ENCODE results near the gene POMC. TPM values are rescaled to one million over a fixed set of nuclear protein-coding genes. Genes with fewer than 3 reads are reported as not detected.
"Not testable (repeated sequence)": the region's sequence is repeated elsewhere in the genome, so short reads cannot be mapped to it uniquely, and the experiment has no call there.

POMC gene
- 10 to 100 TPM in 2 of 6 donors, 1 to 10 TPM in 4; 5.6 to 14.6 (median 7.5) TPM for polyA plus RNA-seq (ENCODE audit: low read depth in 6 of 6)

DNA sequence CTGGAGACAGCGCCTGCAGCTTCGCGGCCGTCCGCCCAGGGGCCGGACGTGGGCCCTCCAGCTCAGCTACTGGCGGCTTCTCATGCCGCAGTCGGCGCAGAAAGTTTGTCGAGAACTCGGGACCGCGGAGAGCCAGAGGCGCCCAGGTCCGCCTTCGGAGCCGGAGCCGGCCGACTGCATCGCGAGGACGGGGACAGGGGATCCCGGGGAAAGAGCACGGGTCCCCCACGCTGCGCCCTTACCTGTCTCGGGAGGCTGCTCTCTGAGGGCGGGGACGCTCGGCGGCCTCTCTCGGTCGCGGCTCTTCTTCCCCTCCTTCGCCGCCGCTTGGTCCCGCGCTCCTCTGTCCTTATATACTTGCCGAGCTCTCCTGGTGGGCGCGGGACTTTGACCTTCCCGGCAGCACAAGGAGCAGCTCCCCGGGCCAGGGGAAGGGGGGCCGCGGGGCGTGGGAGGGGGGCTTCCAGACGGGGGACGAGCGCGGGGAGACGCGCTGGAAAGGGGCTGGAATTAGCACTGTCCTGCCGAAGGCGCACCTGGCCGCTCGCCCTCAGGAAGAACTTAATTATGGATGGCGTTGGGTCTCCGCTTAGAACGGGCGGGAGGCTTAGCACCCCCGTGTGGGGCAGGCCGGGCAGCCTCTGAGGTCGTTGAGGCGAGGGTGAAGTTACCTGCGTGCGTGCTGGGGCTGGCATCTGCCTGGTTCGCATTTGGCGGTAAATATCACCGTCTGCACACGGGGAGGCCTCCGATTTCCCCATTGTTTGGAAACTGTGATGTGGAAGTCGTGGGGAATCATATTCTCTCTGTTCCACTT lies at the start of gene POMC:
Gene POMC (minus strand): TSS at position 325 of the 817 bp plus-strand sequence. CDS start 3,808 bp downstream, outside the sequence.
- Mint-ChIP-seq H3K36me3 (no peaks in the 10 kb centered on the region), H3K9me3 (no peaks in the 10 kb centered on the region), H3K4me3 (peak within 1 kb of the TSS; percentile 74 to 90 (median 84)), H3K27me3 (peaks cover 26 to 48% (median 35%) of the 10 kb centered on the region in 3 donors), H3K4me1 (peaks cover 27 to 40% (median 39%) of the 10 kb centered on the region in 3 donors), H3K27ac (peak within 1 kb of the TSS in 3 of 6 donors; percentile 37 to 80 (median 69))
- DNase-seq (peak; percentile 36), ATAC-seq (ENCODE audit: low read depth in 2 of 2) (peak; percentile 31 to 32)

- peaks cover 0 to 5% (median 0%) of the 10 kb centered on the region in 3 donors for H3K27me3 Mint-ChIP-seq
- peaks cover 19 to 26% (median 24%) of the 10 kb centered on the region in 3 donors for H3K4me1 Mint-ChIP-seq
- H3K27ac Mint-ChIP-seq: peak overlapping the region in 2 of 6 donors; percentile 15 to 65
- peak overlapping the region in 3 of 8 donors; percentile 15 to 68 (median 25) for H3K4me3 Mint-ChIP-seq
- ATAC-seq (ENCODE audit: low read depth in 2 of 2) (no peak), DNase-seq (no peak)
- peaks cover 0 to 2% (median 0%) of the 10 kb centered on the region in 7 donors for H3K9me3 Mint-ChIP-seq
- no peaks in the 10 kb centered on the region for H3K36me3 Mint-ChIP-seq
Measured at GRCh38 chr2:25218100-25218499, 49.7 kb upstream of the POMC start.

DNA sequence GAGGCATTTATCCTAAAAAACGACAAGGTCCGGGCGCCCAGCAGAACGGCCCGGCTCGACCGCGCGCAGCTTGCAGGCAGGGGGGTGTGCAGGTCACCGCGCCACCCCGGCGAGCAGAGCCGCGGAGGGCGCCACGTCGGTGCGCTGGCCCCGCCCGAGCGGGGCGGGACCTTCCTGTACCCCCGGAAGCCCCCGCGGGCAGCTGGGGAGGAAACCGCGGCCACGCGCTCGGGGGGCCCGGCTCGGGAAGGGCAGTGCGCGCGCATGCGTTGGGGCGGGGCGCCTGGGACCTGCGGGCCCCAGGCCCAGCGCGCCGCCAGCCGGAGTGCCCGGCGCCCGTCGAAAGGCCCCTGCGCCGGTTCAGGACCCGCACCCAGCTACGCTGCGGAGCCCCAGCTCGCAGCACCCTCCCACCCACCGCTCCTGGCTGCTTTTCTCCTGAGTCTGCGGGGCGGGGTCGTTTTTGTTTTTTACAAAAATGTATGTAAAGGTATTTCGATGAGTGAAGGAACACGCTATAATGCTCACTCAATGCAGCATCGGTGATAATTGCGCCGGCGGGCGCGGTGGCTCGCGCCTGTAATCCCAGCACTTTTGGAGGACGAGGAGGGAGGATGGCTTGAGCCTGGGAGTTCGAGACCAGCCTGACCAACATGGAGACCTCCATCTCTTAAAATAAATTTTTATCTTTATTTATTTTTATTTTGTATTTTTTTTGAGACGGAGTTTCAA lies 47.7 kb upstream of the POMC start:
- peak; percentile 90 for DNase-seq

GRCh38 chr2:25215232-25215631 lies 46.9 kb upstream of the POMC start:
- Mint-ChIP-seq H3K9me3 (no peaks in the 10 kb centered on the region), H3K4me3 (peak overlapping the region; percentile 64 to 90 (median 86)), H3K27me3 (no peaks in the 10 kb centered on the region), H3K36me3 (no peaks in the 10 kb centered on the region), H3K27ac (peak overlapping the region; percentile 66 to 99 (median 98)), H3K4me1 (peaks cover 25 to 47% (median 38%) of the 10 kb centered on the region in 3 donors)
- ATAC-seq (ENCODE audit: low read depth in 2 of 2) (no peak), DNase-seq (no peak)

More for the DNA sequence above, 47.7 kb upstream of the POMC start:
- Mint-ChIP-seq H3K4me1 (peaks cover 24 to 38% (median 32%) of the 10 kb centered on the region in 3 donors), H3K27ac (peak overlapping the region; percentile 78 to 99 (median 98)), H3K27me3 (peaks cover 0 to 4% (median 0%) of the 10 kb centered on the region in 3 donors), H3K4me3 (peak overlapping the region; percentile 64 to 90 (median 86)), H3K9me3 (no peaks in the 10 kb centered on the region), H3K36me3 (no peaks in the 10 kb centered on the region)
- ATAC-seq (ENCODE audit: low read depth in 2 of 2): peak; percentile 92 to 93

DNA sequence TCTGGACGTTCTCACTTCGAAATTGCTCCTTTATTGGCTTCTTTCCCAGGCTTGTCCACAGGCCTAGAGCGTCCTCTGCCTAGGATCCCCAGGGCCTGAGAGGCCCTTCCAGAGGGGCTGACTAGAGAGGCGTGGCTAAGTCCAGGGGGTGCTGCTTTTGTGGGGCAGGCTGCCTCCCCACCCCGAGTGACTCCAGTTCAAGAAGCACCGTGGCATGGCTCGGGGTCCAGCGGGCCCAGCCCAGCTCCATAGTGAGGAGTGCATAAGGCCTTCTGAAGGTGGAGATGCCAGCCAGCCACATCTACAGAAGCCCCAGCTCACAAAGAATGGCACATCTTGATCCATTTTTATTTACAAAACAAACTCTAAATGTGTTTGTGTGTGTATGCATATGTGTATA lies 44.8 kb upstream of the POMC start:
- H3K27me3 Mint-ChIP-seq: no peaks in the 10 kb centered on the region
- DNase-seq (no peak), ATAC-seq (ENCODE audit: low read depth in 2 of 2) (no peak)
- peak overlapping the region in 2 of 8 donors; percentile 51 to 62 for H3K4me3 Mint-ChIP-seq
- H3K9me3 Mint-ChIP-seq: no peaks in the 10 kb centered on the region
- H3K36me3 Mint-ChIP-seq: no peaks in the 10 kb centered on the region
- peaks cover 39 to 65% (median 54%) of the 10 kb centered on the region in 3 donors for H3K4me1 Mint-ChIP-seq
- peak overlapping the region in 4 of 6 donors; percentile 52 to 96 (median 74) for H3K27ac Mint-ChIP-seq

- H3K9me3 Mint-ChIP-seq: not testable (repeated sequence)
- H3K4me1 Mint-ChIP-seq: peaks cover 53 to 83% (median 71%) of the 10 kb centered on the region in 3 donors
Measured at GRCh38 chr2:25210923-25211322, 42.5 kb upstream of the POMC start.

DNA sequence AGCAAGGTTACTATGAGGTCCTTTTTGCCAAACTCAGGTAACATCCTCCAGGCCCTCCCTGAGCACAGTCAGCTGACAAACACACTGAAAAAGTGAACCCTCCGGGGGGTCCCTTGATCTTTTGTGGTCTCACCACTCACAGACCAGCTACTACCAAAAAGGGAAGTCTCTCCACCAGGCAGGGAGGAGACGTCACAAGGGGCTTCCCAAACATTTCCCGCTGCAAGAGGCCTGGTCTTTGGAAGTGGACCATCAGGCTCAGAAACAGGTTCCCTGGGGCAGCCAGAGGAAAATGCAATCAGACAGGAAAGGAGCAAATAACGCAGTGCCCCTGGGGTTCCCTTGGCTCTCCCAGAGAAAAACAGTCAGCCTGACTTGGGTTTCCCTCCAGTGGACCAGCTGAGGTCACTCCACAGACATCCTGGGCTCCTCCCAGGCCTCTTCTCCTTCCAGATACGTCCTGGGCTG lies 38.7 kb upstream of the POMC start:
- Mint-ChIP-seq H3K4me3 (peak overlapping the region in 7 of 8 donors; percentile 36 to 87 (median 62)), H3K27ac (peak overlapping the region; percentile 90 to 98 (median 95)), H3K27me3 (no peaks in the 10 kb centered on the region), H3K36me3 (no peaks in the 10 kb centered on the region), H3K4me1 (peaks cover 41 to 79% (median 60%) of the 10 kb centered on the region in 3 donors), H3K9me3 (no peaks in the 10 kb centered on the region)
- peak; percentile 78 for DNase-seq
- peak; percentile 29 for ATAC-seq (ENCODE audit: low read depth in 2 of 2)

More at GRCh38 chr2:25210923-25211322, 42.5 kb upstream of the POMC start:
- H3K4me3 Mint-ChIP-seq: peak overlapping the region in 6 of 8 donors; percentile 62 to 87 (median 70)
- not testable (repeated sequence) for H3K27me3 Mint-ChIP-seq; DNase-seq; ATAC-seq (ENCODE audit: low read depth in 2 of 2); H3K36me3 Mint-ChIP-seq
- H3K27ac Mint-ChIP-seq: peak overlapping the region; percentile 96 to 99 (median 97)

GRCh38 chr2:25204190-25204838 lies 35.9 kb upstream of the POMC start:
- Mint-ChIP-seq H3K27ac (peak overlapping the region in 2 of 6 donors; percentile 47 to 84), H3K4me1 (peaks cover 27 to 54% (median 36%) of the 10 kb centered on the region in 3 donors), H3K9me3 (no peaks in the 10 kb centered on the region), H3K4me3 (peak overlapping the region; percentile 32 to 75 (median 63)), H3K27me3 (no peaks in the 10 kb centered on the region), H3K36me3 (no peaks in the 10 kb centered on the region)
- ATAC-seq (ENCODE audit: low read depth in 2 of 2): peak; percentile 78 to 79
- peak; percentile 70 for DNase-seq

- Mint-ChIP-seq H3K36me3 (no peaks in the 10 kb centered on the region), H3K27me3 (peaks cover 0 to 5% (median 0%) of the 10 kb centered on the region in 3 donors), H3K9me3 (no peaks in the 10 kb centered on the region), H3K4me1 (peaks cover 12 to 40% (median 35%) of the 10 kb centered on the region in 3 donors), H3K27ac (peak overlapping the region in 1 of 6 donors; percentile 39), H3K4me3 (peak overlapping the region in 1 of 8 donors; percentile 76)
- no peak for ATAC-seq (ENCODE audit: low read depth in 2 of 2)
- DNase-seq: no peak
Measured at GRCh38 chr2:25202275-25202674, 33.9 kb upstream of the POMC start.

GRCh38 chr2:25201794-25202193 lies 33.4 kb upstream of the POMC start:
- Mint-ChIP-seq H3K9me3 (no peaks in the 10 kb centered on the region), H3K27me3 (peaks cover 0 to 5% (median 0%) of the 10 kb centered on the region in 3 donors), H3K27ac (no peak overlapping the region), H3K4me3 (peak overlapping the region in 1 of 8 donors; percentile 76), H3K4me1 (peaks cover 7 to 40% (median 34%) of the 10 kb centered on the region in 3 donors), H3K36me3 (no peaks in the 10 kb centered on the region)
- DNase-seq (no peak), ATAC-seq (ENCODE audit: low read depth in 2 of 2) (no peak)

GRCh38 chr2:25201265-25201664 lies 32.9 kb upstream of the POMC start:
- ATAC-seq (ENCODE audit: low read depth in 2 of 2) (no peak), DNase-seq (no peak)
- Mint-ChIP-seq H3K4me3 (peak overlapping the region in 1 of 8 donors; percentile 12), H3K27ac (peak overlapping the region in 1 of 6 donors; percentile 28), H3K27me3 (peaks cover 0 to 5% (median 0%) of the 10 kb centered on the region in 3 donors), H3K4me1 (peaks cover 10 to 40% (median 36%) of the 10 kb centered on the region in 3 donors), H3K9me3 (no peaks in the 10 kb centered on the region), H3K36me3 (no peaks in the 10 kb centered on the region)

- Mint-ChIP-seq H3K4me3 (no peak overlapping the region), H3K27ac (no peak overlapping the region), H3K27me3 (peaks cover 0 to 9% (median 0%) of the 10 kb centered on the region in 3 donors), H3K36me3 (no peaks in the 10 kb centered on the region), H3K9me3 (no peaks in the 10 kb centered on the region), H3K4me1 (peaks cover 13 to 34% (median 32%) of the 10 kb centered on the region in 3 donors)
- DNase-seq: no peak
- no peak for ATAC-seq (ENCODE audit: low read depth in 2 of 2)
Measured at GRCh38 chr2:25198576-25198975, 30.2 kb upstream of the POMC start.

Measured in naive B cell (primary cell).